Neural cell (in vitro differentiated cells): ENCODE data around the gene PLPP3. TPM values are rescaled to one million over a fixed set of nuclear protein-coding genes. Genes with fewer than 3 reads are reported as not detected.

ENCODE experiments used
- H2AFZ ChIP-seq: fragments of 200-600, 300-800 bp; sonication (generic), shearing (Covaris generic); 2 replicates; pipeline ENCODE4 v1.6.0; 2014; ENCODE audit warnings: low read depth, mild to moderate bottlenecking, antibody characterized with exemption, low read length, moderate library complexity
- H3F3A ChIP-seq: fragments of 200-600 bp; shearing (Covaris generic); 2 replicates; pipeline ENCODE4 v1.6.1; 2016; ENCODE audit warnings: mild to moderate bottlenecking, moderate library complexity, mixed read lengths, antibody characterized with exemption, low read length; ENCODE audit not compliant: insufficient read depth, poor library complexity, severe bottlenecking
- H3K27ac ChIP-seq: fragments of 200-600, 300-800 bp; sonication (generic), shearing (Covaris generic); 2 replicates; pipeline ENCODE4 v1.5.1; 2014; ENCODE audit warnings: mild to moderate bottlenecking, low read length, moderate library complexity
- H3K27me3 ChIP-seq: fragments of 300-800, 200-600 bp; sonication (generic), shearing (Covaris generic); 2 replicates; pipeline ENCODE4 v1.6.0; 2014; ENCODE audit warnings: mild to moderate bottlenecking, low read depth, low read length, moderate library complexity; ENCODE audit not compliant: insufficient read depth
- H3K36me3 ChIP-seq: fragments of 300-800, 200-600 bp; sonication (generic), shearing (Covaris generic); 2 replicates; pipeline ENCODE4 v1.5.1; 2014; ENCODE audit warnings: mild to moderate bottlenecking, antibody characterized with exemption, low read length, moderate library complexity; ENCODE audit not compliant: insufficient read depth
- H3K4me2 ChIP-seq: fragments of 300-800, 200-600 bp; sonication (generic), shearing (Covaris generic); 2 replicates; pipeline ENCODE4 v1.6.0; 2014; ENCODE audit warnings: mild to moderate bottlenecking, low read length
- H3K4me3 ChIP-seq: fragments of 300-800, 200-600 bp; sonication (generic), shearing (Covaris generic); 2 replicates; pipeline ENCODE4 v1.5.1; 2014; ENCODE audit warnings: mild to moderate bottlenecking, low read length, moderate library complexity
- H3K79me2 ChIP-seq: fragments of 200-600 bp; shearing (Covaris generic); replicated peaks from 2 replicates; pipeline ENCODE4 v1.6.0; 2014; ENCODE audit warnings: mild to moderate bottlenecking, low read length, moderate library complexity; ENCODE audit not compliant: insufficient read depth
- H3K9ac ChIP-seq: fragments of 300-800, 200-600 bp; sonication (generic), shearing (Covaris generic); 2 replicates; pipeline ENCODE4 v1.6.1; 2016; ENCODE audit warnings: mild to moderate bottlenecking, low read length, mixed read lengths
- H3K9me2 ChIP-seq: fragments of 200-600 bp; shearing (Covaris generic); 2 replicates; pipeline ENCODE4 v1.6.1; 2016; ENCODE audit warnings: mild to moderate bottlenecking, low read length, mixed read lengths; ENCODE audit not compliant: insufficient read depth
- H3K9me3 ChIP-seq: fragments of 200-600, 300-800 bp; sonication (generic), shearing (Covaris generic); 2 replicates; pipeline ENCODE4 v1.6.1; 2016; ENCODE audit warnings: mild to moderate bottlenecking, mixed run types, low read length, moderate library complexity, mixed read lengths
- H4K20me1 ChIP-seq: fragments of 200-600 bp; shearing (Covaris generic); 2 replicates; pipeline ENCODE4 v1.6.1; 2016; ENCODE audit warnings: mild to moderate bottlenecking, mixed run types; ENCODE audit not compliant: insufficient read depth
- CTCF ChIP-seq: fragments of 450-650 bp; IDR thresholded peaks from 2 replicates; pipeline ENCODE4 v1.5.1; 2014; ENCODE audit warnings: antibody characterized with exemption, mild to moderate bottlenecking, moderate library complexity; ENCODE audit not compliant: poor library complexity, severe bottlenecking
- EP300 ChIP-seq: fragments of 450-650 bp; conservative IDR thresholded peaks from 2 replicates; pipeline ENCODE4 v1.6.1; 2014; ENCODE audit warnings: antibody characterized with exemption, mild to moderate bottlenecking, moderate library complexity; ENCODE audit not compliant: poor library complexity, severe bottlenecking
- EZH2 ChIP-seq: fragments of 200-600, 300-800 bp; shearing (Covaris generic), sonication (generic); IDR thresholded peaks from 2 replicates; pipeline ENCODE4 v1.6.1; 2014; ENCODE audit warnings: antibody characterized with exemption, low read length, borderline replicate concordance, mild to moderate bottlenecking; ENCODE audit not compliant: insufficient read depth, poor library complexity, severe bottlenecking
- MXI1 ChIP-seq: fragments of 450-650 bp; conservative IDR thresholded peaks from 2 replicates; pipeline ENCODE4 v1.6.1; 2014; ENCODE audit warnings: antibody characterized with exemption, mild to moderate bottlenecking; ENCODE audit not compliant: poor library complexity, severe bottlenecking
- POLR2AphosphoS5 ChIP-seq: IDR thresholded peaks from 2 replicates; pipeline ENCODE4 v1.6.1; 2012
- RAD21 ChIP-seq: fragments of 450-650 bp; conservative IDR thresholded peaks from 2 replicates; pipeline ENCODE4 v1.6.1; 2014; ENCODE audit warnings: antibody characterized with exemption, mild to moderate bottlenecking, moderate library complexity
- REST ChIP-seq: IDR thresholded peaks from 2 replicates; pipeline ENCODE4 v1.6.1; 2012; ENCODE audit warnings: borderline replicate concordance
- SMC3 ChIP-seq: fragments of 450-650 bp; conservative IDR thresholded peaks from 2 replicates; pipeline ENCODE4 v1.6.1; 2014; ENCODE audit warnings: antibody characterized with exemption, mild to moderate bottlenecking, moderate library complexity; ENCODE audit not compliant: poor library complexity
- TAF1 ChIP-seq: IDR thresholded peaks from 2 replicates; pipeline ENCODE4 v1.6.1; 2012; ENCODE audit warnings: low read depth
- polyA plus RNA-seq: library from polyadenylated mRNA; depleted of rRNA; stranded (reverse); fragments of >200 nt; gene quantifications from 2 replicates; pipeline ENCODE4 v1.2.3, GENCODE V29; 2014

The PLPP3 gene
- polyA plus RNA-seq, 1 donor from 2014 or later, result 2.1 TPM

- Histone ChIP-seq H3K36me3 (no peaks in the 10 kb centered on the region), H3K27me3 (no peaks in the 10 kb centered on the region), H4K20me1 (no peaks in the 10 kb centered on the region), H2AFZ (no peak overlapping the region), H3K9ac (no peak overlapping the region), H3K79me2 (no peaks in the 10 kb centered on the region), H3K9me2 (no peaks in the 10 kb centered on the region), H3F3A (no peaks in the 10 kb centered on the region), H3K4me3 (no peak overlapping the region), H3K27ac (no peak overlapping the region), H3K4me2 (no peak overlapping the region), H3K9me3 (no peaks in the 10 kb centered on the region)
- TF ChIP-seq CTCF (no peak), EP300 (no peak), EZH2 (no peak), POLR2AphosphoS5 (no peak), RAD21 (no peak), SMC3 (no peak), TAF1 (no peak), MXI1 (no peak), REST (no peak)
Measured at GRCh38 chr1:56507925-56508522, 71.3 kb downstream of the PLPP3 start.

- H3K4me3 ChIP-seq, result no peak overlapping the region
- H3K4me2 ChIP-seq, result no peak overlapping the region
- no peaks in the 10 kb centered on the region for H3K79me2 ChIP-seq
Measured at GRCh38 chr1:56506951-56507491, 72.3 kb downstream of the PLPP3 start.

More at GRCh38 chr1:56506951-56507491, 72.3 kb downstream of the PLPP3 start:
- no peaks in the 10 kb centered on the region for H3K9me2 ChIP-seq
- H3K27me3 ChIP-seq, result no peaks in the 10 kb centered on the region
- H3K27ac ChIP-seq, result no peak overlapping the region
- no peaks in the 10 kb centered on the region for H3F3A ChIP-seq
- H4K20me1 ChIP-seq, result no peaks in the 10 kb centered on the region
- no peak overlapping the region for H2AFZ ChIP-seq
- no peak overlapping the region for H3K9ac ChIP-seq
- TF ChIP-seq RAD21, result no peak
- TF ChIP-seq CTCF, result no peak
- no peak for TF ChIP-seq SMC3
- TF ChIP-seq POLR2AphosphoS5, result no peak
- no peak for TF ChIP-seq EZH2
- no peak for TF ChIP-seq TAF1
- TF ChIP-seq EP300, result no peak
- TF ChIP-seq REST, result no peak
- H3K9me3 ChIP-seq, result no peaks in the 10 kb centered on the region
- H3K36me3 ChIP-seq, result no peaks in the 10 kb centered on the region
